HG02588 (cell line): Measurements from ENCODE around the gene GMDS.

ENCODE experiments used
- ATAC-seq: cut with Tn5 transposase; IDR thresholded peaks from one replicate; pipeline ENCODE4 v1.9.1; 2021; ENCODE audit warnings: mild to moderate bottlenecking, moderate library complexity; ENCODE audit not compliant: unreplicated experiment

The GMDS gene

DNA sequence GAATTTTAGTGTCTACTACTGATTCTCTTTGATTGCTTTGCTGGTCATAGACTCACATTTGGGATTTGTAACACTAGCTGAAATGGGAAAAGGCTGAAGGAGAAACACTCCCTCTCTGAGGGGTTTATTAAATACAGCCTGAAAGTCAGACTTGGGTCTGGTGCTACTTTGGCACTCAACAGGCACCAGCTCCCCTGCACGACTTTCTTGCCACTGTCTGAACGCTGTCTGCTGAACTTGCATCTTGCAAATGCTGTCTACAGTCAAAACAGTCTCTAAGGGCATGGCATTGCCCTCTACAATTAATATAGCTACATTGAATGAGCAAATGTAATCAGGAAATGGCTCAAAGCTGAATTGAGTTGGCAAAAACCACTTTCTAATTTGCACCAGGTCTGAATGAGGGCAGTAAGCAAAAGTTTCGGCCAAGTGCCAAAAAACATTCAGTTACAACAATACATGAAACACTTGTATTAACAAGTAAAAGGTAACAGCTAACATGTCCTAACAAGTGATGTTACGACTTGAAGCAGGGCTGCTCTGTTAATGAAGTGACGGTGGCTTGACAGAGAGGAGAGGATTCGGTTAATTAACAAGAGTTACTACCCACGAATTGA lies 516.2 kb downstream of the GMDS start:
- no peak for ATAC-seq

DNA sequence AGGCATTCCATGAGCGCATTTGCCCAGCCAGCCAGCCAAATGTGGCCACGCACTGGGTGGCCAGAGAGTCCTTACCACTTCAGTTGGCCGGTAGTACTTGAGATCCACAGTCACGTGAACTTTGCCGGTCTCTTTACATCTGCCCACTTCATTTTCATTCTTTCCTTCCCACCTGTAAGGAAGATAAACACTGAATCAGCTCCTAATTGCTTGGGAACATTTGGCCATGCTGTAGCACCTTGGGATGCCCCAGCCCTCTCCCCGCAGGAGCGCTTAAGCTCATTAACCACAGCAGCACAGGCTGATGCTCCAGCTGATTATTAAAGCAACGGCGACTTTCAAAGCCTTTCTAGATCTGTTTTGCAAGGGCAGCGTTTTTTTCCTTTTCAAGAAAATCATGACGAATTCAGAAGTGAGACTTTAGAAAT lies 519.0 kb downstream of the GMDS start:
- ATAC-seq: no peak

DNA sequence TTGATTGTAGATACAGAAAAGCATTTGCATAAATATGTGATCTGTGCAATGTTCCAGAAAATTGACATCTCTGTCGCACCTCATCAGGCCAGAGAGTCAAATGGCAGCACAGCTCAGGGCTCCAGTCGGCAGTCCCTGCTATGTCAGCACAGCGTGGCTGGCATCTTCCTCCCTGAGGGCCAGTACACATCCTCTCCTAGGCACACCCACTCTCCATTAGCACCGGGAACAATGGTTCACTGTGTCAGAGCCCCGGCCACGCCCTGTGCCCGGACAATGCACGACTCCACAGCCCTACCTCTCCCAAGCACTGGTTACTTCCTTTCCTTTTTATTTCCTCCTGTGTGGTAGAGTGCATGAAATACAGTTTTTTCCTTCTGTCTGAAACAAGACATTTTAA lies 520.8 kb downstream of the GMDS start:
- ATAC-seq: no peak

DNA sequence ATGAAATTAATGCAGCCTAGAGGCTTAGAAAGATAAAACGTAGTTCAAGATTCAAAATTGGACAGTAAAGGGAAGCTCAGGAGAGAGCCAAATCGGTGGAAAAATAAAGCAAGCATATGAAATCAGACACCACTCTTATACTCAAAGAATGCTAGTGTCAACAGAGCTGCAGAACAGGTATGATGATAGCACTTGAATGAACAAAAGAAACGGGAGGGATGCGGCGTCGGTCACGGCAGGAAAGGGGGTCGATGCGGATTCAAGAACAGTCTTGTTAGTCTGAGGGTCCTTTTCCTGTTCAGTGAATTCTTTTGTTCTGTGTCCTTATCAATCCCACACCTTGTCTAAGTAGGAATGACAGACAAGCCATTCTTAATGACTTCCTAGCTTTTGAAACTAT lies 521.3 kb downstream of the GMDS start:
- no peak for ATAC-seq

DNA sequence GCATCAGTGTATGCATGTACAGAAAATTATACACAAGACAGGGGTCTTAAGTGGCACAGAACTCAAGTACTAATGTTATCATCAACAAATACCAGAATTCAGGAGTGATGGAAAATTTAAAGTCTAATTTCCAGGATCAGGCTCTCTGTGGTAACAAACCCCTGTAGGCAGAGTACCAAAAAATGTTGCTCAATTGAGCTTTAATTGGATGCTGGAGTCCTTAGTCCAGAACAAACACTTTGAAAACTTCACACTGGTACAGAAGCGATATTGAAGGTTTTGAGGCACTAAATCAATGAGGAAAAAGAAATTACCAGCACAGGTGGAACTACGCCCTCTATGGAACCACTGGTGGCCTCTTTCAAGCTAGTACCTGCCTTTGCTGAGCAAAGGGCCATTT lies 522.6 kb downstream of the GMDS start:
- ATAC-seq: no peak

DNA sequence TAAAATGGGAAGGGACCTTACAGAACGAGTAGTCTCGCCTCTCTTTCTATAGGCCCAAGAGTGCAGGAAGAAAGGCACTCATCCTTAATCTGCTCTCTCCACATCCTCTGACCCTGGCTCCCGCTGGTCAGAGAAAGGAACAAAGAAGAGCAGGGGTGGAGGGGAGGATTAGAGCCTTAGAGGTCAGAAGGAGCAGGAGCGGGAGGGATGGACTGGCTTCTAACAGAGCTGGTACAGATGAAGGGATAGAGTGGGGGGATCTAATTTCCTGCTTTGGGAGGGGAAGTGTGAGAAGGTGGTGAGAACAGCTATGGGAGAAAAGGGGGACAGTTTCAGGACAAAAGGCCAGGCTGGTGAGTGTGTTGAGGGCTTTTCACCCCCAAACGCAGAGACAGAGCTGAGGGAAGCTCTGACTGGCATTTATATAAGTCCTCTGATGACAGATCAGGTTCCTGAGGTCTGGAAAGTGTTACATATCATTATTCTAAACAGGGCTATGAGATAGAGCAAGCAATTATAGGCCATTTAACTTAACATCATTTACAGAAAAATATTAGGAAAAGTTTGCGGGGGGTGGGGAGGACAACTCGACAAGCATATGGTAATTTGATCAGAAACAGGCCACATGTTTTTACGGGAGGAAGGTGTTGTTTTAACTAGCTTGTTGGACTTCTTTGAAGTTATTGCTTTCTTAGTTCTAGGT lies 524.6 kb downstream of the GMDS start:
- ATAC-seq: no peak

DNA sequence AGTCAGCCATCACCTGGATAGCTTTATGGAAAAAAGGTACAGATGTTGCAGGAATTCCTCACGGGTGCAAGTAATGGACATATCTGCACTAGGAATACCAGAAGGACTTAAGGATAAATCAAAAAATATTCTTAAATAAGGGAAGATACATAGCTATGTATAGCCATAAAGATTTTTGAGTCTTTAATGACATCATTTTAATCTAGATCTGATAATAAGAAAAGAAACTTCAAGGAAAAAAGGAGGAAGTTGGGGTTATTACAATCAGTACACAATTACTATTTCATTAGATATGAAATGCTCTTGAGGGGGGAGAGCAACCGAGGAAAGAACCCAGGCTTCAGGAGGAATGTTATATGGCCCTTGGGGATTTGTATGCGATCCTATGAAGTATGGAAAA lies 525.5 kb downstream of the GMDS start:
- no peak for ATAC-seq

DNA sequence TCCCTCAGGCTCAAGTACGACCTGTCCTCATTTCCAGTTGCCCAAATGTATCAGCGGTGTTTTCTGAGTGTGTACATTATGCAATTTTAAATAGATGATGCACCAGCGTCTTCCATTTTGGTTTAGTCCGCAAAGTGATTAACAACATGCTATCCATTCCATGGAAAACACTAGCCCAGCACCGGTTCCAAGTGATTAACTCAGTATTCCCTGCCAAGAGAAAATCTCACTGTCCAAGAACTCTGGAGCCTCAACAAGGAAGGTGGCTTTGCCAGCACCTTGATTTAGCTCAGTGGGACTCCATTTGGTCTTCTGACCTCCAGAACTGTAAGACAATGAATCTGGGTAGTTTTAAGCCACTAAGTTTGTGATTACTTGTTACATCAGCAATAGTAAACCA lies 528.5 kb downstream of the GMDS start:
- ATAC-seq: no peak

DNA sequence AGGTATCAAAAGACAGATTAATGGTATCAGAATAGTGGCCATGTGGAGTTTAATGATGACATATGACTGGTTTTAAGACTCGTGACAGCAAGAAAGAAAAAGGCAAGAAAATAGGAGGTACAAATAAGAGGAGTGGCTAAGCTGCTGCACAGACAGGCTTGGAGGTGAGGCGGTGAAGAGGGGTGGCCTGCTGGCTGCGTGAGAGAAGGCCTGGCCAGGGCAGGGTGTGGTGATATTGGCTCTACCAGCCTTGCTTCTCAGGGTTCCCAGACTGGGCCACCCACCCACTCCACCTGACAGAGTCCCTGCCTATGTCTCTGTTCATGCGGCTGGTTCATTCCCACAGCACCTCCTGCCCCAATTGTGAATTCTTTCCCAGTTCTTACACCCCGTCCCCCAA lies 529.0 kb downstream of the GMDS start:
- no peak for ATAC-seq

DNA sequence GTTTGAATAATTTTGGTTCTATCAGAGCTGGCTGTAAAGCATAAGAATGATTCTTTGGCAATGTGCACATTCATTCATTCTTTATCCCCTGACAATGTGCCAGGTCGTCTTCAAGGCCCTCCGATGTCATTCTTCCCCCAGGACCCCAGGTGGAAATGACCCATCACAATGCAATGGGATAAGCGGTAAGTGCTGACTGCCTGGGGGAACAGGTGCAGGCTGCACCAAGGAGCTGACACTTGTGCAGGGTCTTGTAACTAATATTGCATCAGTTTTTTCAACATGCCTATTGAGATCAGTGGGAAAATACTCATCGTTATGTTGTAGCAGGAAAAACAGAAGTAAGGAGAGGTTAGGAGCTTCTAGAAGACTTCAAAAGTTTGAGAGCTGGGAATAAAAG lies 530.1 kb downstream of the GMDS start:
- ATAC-seq: no peak

DNA sequence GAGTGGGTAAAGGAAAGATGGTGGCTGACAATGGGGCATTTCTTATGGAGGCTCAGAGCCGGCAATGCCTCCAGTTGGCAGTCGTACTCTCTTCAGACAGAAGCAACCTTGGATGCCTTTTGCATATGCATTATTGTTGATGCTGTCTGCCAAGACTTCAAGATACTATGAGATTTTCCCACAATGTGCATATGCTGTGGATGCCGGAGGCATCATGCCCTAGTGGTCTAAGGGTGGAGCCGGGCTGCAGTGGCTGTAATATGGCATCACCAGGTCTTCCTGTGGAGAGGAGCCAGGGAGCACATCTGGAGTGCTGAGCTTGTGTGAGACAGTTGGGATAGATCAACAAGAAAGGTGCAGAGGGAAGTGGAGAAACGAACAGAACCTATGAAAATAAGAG lies 530.8 kb downstream of the GMDS start:
- no peak for ATAC-seq

DNA sequence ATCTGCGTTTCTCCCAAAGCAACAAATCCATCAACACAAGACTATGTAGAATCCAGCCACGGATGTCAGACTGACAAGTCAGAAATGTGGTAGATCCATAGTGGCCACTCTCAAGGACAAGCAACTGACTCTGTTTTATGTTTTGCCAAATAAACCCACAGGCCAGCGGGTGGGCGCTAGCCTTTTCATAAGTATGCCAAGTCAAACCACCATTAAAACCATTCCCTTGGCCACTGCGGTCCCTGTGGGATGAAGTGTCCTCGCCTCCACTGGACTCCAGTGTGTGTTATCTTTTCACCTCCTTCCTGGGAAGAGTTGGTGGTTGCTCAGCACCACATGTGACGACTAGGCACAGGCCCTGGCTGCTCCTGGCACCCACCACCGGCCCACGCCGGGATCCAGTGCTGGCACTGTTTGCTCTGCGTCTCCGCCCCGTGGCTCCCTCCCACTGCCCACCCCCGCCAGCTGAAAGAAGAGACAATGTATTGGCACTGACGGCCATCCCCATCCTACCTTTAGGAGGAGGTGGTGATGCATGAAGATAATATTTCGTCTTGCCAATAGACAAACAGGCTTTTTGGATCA lies 532.3 kb downstream of the GMDS start:
- no peak for ATAC-seq

DNA sequence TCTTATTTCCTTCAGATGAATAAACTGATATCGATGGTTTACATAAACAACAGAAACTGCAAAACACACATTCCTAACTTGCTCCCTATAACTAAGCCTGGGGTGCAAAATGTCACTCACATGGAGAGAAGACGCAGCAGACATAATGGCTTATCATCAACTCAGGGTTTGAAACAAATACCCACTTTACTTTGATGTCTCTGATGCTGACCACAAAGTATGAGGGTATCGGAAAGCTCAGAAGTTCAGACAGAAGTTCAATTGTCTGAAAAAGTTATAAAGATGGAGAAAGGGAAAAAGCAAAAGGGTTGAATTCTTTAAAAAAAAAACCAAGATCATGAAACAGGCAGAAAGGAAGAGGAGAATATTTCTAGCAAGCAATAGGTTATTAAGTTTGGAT lies 533.0 kb downstream of the GMDS start:
- ATAC-seq: no peak

DNA sequence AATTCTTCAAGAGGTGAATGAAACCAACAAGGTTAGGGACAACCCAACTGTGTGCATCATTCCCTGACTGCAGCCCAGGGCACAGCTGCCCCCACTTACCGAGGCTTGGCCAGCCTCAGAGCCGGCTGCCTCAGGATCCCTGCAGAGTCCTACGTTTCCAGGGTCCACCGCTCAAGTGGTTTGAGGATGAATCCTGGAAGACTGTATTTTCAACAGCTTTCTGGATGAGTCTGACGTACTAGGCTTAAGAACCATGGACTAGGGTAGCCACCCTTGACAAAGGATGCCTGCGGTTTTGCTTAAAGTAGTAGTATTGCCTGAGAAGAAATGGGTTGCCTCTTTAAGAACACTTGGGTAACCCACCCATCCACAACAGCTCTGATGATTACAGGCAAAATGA lies 534.3 kb downstream of the GMDS start:
- ATAC-seq: no peak

DNA sequence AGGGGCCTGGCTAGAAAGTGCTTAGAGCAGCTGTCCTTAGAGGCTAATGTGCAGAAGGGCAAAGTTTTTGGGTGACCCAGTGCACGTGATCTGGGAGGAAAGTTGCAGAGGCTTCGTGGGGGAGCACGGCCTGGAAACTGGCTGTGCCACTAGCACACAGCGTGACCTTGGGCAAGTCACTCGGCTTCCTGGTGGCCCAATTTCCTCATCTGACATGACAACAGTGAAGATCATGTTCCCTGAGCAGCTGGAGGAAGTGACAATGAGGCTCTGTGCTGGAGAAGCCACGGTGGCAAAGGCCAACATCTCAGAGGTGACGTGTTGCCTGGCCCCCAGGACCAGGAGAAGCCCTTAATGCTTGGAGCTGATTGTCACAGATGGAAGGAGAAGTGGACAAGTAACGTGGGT lies 536.2 kb downstream of the GMDS start:
- ATAC-seq: no peak

DNA sequence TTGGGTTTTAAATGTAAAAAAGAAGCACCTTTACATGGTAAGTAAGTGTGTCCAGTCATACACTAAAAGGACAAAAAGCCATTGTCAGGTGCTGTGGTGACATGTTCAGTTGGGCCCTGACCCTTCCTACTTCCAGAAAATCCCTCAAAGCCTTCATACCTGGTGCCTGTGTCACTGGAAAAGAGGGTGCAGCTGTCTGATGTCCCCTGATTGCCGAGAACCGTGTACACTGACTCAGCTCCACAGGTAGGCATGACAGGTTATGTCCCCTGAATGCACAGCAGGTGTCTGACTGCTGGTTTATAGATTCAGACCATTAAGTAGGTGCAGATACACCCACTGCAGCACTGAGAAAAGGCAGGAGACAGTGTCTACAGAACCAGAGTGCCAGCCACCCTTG lies 536.6 kb downstream of the GMDS start:
- no peak for ATAC-seq

DNA sequence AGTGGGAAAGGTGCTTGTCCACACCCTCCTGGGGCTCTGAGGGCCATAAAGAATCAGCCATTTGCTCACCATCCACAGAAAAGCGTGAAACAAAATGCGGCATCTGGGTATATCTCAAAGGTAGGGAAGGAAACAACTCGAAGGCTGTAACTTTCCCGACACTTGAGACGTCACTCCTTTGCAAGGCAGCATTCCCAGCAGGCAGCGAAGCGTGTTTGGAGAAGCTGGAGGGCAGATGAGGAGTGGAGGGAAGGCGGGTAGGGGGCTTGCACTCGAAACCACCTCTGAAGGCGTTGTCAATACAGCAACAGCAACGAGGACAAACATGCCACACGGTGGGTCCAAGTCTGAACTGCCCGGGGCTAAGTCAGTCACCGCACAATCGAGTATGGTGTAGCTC lies 537.3 kb downstream of the GMDS start:
- ATAC-seq: no peak

DNA sequence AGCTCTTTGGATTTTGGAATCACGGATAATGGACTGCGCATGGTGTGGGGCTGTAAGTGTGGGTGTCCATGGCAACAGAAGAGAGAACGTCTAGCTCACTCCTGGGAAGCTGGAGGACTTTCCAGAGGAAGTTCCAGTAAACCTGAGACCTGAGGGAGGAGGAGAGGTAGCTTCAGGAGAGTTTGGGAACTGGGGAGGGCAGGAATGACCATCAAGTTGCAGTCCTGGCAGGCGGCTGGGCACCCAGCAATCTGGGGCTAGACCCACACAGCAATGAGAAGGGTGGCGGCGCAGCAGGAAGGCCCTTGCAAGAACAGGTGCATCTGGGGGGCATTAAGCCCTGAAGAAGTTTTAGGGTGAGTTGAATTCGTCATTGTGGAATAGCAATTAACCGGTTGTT lies 539.8 kb downstream of the GMDS start:
- no peak for ATAC-seq

DNA sequence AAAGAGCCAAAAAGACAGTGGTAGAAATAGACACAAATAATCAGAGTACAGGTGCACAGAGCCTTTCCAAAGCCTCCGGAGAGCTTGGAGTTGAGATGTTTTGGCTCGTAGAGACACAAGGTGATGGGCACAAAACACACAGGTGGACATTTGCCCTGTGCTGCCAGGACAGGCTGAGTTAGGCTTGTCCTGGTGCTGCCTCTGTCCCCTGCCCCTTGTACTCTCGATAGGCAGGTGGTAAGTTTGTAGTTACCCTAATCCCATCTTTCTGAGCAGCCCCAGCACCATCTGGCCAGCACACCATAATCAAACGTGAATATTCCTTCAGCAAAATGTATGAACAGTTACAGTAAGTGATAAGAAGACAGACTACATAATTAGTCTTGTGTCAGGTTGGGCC lies 540.2 kb downstream of the GMDS start:
- ATAC-seq: no peak

DNA sequence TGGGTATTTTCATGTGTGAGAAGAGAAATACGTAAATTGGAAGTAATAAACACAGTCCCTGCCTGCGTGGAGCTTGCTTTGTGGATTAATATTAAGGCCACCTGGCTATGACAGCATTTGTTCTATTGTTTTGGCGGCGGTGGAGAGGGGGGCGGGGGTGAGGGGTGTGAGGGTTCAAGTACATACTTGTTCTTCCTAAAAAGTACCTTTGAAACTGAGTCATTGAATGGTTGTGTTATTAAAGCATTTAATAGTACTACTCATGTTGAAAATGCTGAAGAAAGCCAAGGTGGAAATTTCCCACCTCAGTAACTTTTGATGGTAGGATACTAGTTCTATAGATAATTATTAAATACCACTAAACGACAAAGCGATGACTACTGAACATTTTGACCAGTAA lies 540.7 kb downstream of the GMDS start:
- no peak for ATAC-seq

DNA sequence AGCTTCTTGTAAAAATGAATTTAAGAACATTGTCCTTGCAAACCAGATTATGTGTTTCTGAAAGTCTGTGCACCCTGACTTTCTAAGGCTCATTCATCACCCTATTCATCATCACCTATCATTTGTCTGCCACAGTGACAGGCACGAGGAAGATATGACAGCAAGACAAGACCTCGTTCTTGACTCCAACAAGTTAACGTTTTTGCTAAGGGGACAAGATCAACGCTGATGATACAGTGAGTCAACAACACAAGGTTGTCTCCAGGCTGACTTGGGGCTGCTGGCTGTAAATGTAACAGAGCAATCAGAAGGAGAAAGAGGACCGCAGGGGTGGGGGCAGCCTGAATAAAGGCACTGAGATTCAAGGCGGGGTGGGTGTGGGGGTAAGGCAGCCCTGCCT lies 541.5 kb downstream of the GMDS start:
- ATAC-seq: no peak

DNA sequence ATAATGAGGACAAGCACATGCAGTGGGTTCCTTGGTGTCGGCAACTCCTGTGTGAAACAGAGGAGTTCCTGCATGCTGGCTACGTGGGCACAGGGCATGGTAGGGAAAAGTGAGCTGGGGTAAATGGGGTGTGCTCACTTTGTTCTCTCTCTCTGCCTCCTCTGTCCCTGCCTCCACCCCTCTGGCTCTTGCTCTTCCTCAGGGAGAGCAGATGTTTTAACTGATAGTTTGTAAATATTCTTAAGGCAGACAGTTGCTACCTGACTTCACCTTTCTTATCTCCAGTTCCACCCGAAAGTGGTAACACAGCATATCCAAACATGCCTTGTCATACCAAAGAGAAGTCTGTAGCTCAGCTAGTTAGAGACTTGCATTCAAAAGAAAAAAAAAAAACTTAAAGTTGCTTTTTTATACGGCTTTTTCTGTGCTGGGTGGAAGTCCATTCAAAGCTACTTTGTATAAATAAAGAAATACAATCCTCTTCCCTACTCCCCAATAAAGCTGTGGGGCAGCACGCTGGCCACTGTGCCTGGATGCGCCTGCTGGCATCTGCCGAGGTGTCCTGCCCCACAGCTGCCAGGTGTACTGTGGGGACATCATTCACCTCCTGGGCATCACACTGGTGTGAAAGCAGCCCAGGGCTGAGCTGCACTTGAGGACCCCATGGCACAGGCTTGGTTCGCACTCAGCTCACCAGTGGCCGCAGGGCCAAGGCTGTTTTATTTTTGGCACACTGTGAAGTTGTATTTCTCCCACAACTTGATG lies 542.1 kb downstream of the GMDS start:
- ATAC-seq: no peak
